Epithelial cell of esophagus (primary cell): ENCODE measurements around the gene STT3B.

ENCODE experiments used
- DNase-seq: peaks from one replicate; pipeline ENCODE4 v3.0.0; 2010; ENCODE audit warnings: low read depth
- H3K4me3 ChIP-seq: 2 replicates; pipeline ENCODE4 v1.5.1; 2011; ENCODE audit warnings: mild to moderate bottlenecking, low read length, control low read depth
- CTCF ChIP-seq: IDR thresholded peaks from 2 replicates; pipeline ENCODE4 v1.5.1; 2011; ENCODE audit warnings: low read depth, mild to moderate bottlenecking, low read length, control low read depth, inconsistent platforms; ENCODE audit not compliant: insufficient read depth; ENCODE audit errors: missing control alignments

The STT3B gene

GRCh38 chr3:31530960-31531335 lies 1.8 kb upstream of the STT3B start:
- no peak for TF ChIP-seq CTCF

GRCh38 chr3:31531452-31531991 lies 1.2 kb upstream of the STT3B start:
- DNase-seq, result peak; percentile 16
- no peak for TF ChIP-seq CTCF
- H3K4me3 ChIP-seq, result peak overlapping the region; percentile 80

More at GRCh38 chr3:31530960-31531335, 1.8 kb upstream of the STT3B start:
- no peak for DNase-seq
- H3K4me3 ChIP-seq, result peak overlapping the region; percentile 80

- H3K4me3 ChIP-seq, result peak overlapping the region; percentile 80
- no peak for TF ChIP-seq CTCF
- peak; percentile 100 for DNase-seq
Observed at GRCh38 chr3:31531992-31532586, 636 bp upstream of the STT3B start.

GRCh38 chr3:31533169-31534064 lies 692 bp downstream of the STT3B start:
- H3K4me3 ChIP-seq, result peak overlapping the region; percentile 80
- TF ChIP-seq CTCF, result no peak
- peak; percentile 40 for DNase-seq

- DNase-seq, result peak; percentile 17
- peak overlapping the region; percentile 80 for H3K4me3 ChIP-seq
- TF ChIP-seq CTCF, result no peak
Observed at GRCh38 chr3:31534065-31534425, 1.3 kb downstream of the STT3B start.

- no peak overlapping the region for H3K4me3 ChIP-seq
- TF ChIP-seq CTCF, result no peak
- DNase-seq, result no peak
Observed at GRCh38 chr3:31536497-31536896, 3.8 kb downstream of the STT3B start.
